Measurements from ENCODE around the gene UBE2G2.

Gene UBE2G2

DNA sequence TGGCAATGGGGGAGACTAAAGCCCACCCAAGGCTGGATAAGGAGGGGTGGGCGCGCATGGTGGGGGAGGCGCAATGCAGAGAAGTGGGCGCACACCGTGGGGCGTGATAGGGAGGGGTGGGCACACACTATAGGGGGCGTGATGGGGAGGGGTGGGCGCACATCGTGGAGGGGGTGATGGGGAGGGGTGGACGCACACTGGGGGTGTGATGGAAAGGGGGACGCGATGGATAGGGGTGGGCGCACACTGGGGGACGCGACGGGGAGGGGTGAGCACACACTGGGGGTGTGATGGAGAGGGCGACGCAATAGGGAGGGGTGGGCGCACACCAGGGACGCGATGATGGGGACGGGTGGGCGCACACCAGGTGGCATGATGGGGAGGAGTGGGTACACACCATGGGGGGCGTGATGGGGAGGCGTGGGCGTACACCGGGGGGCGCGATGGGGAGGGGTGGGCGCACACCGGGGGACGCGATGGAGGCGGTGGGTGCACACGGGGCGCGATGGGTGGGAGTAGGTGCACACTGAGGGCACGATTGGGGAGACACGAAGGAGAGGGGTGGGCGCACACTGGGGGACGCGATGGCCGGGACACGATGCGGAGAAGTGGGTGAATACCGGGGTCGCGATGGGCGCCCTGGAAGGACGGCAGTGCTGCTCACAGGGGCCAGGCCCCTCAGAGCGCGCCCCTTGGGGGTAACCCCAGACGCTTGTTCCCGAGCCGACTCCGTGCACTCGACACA, 15.3 kb upstream of the UBE2G2 start:
- TF ChIP-seq TEAD4 (IDR thresholded peaks at IDR 0.05) = no peak
- no peak for TF ChIP-seq CEBPB (IDR thresholded peaks at IDR 0.05)
- TF ChIP-seq, protein P1, sequence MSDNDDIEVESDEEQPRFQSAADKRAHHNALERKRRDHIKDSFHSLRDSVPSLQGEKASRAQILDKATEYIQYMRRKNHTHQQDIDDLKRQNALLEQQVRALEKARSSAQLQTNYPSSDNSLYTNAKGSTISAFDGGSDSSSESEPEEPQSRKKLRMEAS (IDR thresholded peaks at IDR 0.05) = no peak
- TF ChIP-seq ZBTB7A (IDR thresholded peaks at IDR 0.05; ENCODE audit: low read depth) = 0 out of 2 replicates have a peak, but pooled peaks have one; percentile 61

DNA sequence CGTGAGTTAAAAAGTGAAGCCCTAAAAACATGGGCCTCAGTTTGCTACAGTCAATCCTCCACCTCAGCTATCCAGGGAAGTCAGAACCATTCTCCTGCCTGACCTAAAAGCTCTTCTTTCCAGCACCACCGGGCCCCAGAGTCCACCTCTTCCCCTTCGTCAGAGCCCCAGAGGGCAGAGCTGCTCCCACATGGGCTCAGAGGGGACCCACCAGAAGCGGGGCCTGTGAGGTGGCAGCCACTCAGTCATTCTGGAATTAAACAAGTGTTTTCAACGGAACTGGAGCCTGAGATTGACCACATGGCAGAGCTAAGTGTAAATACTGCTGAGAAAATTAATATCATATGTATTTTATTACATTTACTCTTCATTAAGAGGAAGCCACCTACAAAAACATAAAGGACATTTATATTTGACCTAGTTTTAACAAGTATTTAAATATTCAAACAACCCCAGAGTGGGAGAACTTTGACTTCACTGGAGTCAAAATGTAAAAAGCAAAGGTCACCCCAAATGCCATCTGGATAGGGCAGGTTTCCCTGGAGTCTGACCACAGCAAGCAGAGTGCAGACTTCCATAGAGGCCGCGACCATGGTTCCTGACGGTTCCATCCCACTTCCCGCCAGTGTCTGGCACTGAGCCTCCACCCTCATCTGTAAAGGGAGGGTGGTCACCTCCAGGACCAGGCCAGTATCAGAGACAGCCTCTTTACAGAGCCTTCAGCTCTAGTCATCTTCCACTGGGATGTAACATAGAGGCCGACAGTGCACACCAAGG, 14.4 kb upstream of the UBE2G2 start:
- TF ChIP-seq RAD21 (IDR thresholded peaks at IDR 0.05; ENCODE audit: low read depth) = no peak
- no peak for TF ChIP-seq CEBPB (IDR thresholded peaks at IDR 0.05)
- no peak for TF ChIP-seq TAF1 (IDR thresholded peaks at IDR 0.05; ENCODE audit: low read depth)
- no peak for TF ChIP-seq EP300 (IDR thresholded peaks at IDR 0.05; ENCODE audit: borderline replicate concordance)
- no peak for TF ChIP-seq ZBTB7A (IDR thresholded peaks at IDR 0.05; ENCODE audit: low read depth)
- TF ChIP-seq NFIC (IDR thresholded peaks at IDR 0.05) = no peak
- TF ChIP-seq, protein P2, sequence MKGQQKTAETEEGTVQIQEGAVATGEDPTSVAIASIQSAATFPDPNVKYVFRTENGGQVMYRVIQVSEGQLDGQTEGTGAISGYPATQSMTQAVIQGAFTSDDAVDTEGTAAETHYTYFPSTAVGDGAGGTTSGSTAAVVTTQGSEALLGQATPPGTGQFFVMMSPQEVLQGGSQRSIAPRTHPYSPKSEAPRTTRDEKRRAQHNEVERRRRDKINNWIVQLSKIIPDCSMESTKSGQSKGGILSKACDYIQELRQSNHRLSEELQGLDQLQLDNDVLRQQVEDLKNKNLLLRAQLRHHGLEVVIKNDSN (IDR thresholded peaks at IDR 0.05) = no peak
- no peak for TF ChIP-seq TEAD4 (IDR thresholded peaks at IDR 0.05)
- TF ChIP-seq YY1 (IDR thresholded peaks at IDR 0.05; ENCODE audit: low read depth) = no peak
- TF ChIP-seq TCF12 (IDR thresholded peaks at IDR 0.05; ENCODE audit: low read depth) = no peak
- TF ChIP-seq FOXM1 (IDR thresholded peaks at IDR 0.05; ENCODE audit: borderline replicate concordance, low read depth) = no peak
- no peak for TF ChIP-seq CREB1 (IDR thresholded peaks at IDR 0.05; ENCODE audit: low read depth)
- TF ChIP-seq, protein P1 (IDR thresholded peaks at IDR 0.05) = no peak
- TF ChIP-seq EGR1 (IDR thresholded peaks at IDR 0.05) = no peak

DNA sequence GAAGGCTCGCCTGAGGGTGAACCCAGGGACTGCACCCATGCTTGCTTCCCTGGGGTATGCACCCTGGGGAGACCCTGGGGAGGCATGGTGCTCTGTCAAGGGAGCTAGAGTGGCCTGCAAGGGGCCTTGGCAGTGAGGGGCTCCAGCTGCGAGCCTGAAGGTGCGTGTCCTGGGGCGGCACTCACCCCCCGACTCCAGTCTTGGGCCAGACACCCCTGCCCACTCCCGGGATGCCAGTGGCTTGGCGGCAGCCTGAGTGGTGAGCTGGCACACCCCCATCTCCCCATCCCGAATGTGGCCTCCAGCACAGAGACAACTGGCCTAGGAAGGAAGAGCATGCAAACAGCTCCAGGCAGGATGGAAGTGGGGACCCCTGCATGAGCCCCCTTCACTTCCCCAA, 13.6 kb upstream of the UBE2G2 start:
- TF ChIP-seq EP300 (IDR thresholded peaks at IDR 0.05; ENCODE audit: borderline replicate concordance) = no peak
- no peak for TF ChIP-seq RAD21 (IDR thresholded peaks at IDR 0.05; ENCODE audit: low read depth)
- no peak for TF ChIP-seq NFIC (IDR thresholded peaks at IDR 0.05)
- TF ChIP-seq TEAD4 (IDR thresholded peaks at IDR 0.05) = no peak
- no peak for TF ChIP-seq ZBTB7A (IDR thresholded peaks at IDR 0.05; ENCODE audit: low read depth)
- TF ChIP-seq CREB1 (IDR thresholded peaks at IDR 0.05; ENCODE audit: low read depth) = no peak
- TF ChIP-seq TAF1 (IDR thresholded peaks at IDR 0.05; ENCODE audit: low read depth) = no peak
- TF ChIP-seq YY1 (IDR thresholded peaks at IDR 0.05; ENCODE audit: low read depth) = no peak
- TF ChIP-seq, protein P2 (IDR thresholded peaks at IDR 0.05) = no peak
- no peak for TF ChIP-seq EGR1 (IDR thresholded peaks at IDR 0.05)
- TF ChIP-seq, protein P1 (IDR thresholded peaks at IDR 0.05) = no peak
- no peak for TF ChIP-seq FOXM1 (IDR thresholded peaks at IDR 0.05; ENCODE audit: borderline replicate concordance, low read depth)

DNA sequence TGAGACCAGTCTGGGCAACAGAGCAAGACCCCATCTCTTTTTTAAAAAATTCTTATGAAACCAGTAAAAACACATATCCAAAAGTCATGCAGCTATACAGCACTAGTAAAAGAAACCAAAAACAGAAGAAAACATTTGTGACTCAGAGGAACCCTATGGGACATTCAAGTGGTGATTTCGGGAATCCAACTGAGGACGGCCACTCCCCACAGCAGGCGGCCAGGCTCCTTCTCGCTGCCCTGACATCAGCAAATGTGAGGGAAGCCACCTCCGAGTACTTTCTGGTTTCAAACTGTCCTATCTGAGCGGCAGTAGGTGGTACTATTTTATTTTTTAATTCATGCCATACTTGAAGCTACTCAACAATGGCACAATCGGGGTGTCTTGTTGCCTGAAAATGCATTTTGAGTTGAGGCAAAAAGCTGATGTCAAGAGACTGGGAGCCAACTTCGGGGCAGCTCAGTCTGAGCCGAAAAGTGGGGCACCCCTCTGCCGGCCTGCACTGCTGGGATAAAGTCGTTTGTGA, 12.9 kb upstream of the UBE2G2 start:
- TF ChIP-seq, protein P3, sequence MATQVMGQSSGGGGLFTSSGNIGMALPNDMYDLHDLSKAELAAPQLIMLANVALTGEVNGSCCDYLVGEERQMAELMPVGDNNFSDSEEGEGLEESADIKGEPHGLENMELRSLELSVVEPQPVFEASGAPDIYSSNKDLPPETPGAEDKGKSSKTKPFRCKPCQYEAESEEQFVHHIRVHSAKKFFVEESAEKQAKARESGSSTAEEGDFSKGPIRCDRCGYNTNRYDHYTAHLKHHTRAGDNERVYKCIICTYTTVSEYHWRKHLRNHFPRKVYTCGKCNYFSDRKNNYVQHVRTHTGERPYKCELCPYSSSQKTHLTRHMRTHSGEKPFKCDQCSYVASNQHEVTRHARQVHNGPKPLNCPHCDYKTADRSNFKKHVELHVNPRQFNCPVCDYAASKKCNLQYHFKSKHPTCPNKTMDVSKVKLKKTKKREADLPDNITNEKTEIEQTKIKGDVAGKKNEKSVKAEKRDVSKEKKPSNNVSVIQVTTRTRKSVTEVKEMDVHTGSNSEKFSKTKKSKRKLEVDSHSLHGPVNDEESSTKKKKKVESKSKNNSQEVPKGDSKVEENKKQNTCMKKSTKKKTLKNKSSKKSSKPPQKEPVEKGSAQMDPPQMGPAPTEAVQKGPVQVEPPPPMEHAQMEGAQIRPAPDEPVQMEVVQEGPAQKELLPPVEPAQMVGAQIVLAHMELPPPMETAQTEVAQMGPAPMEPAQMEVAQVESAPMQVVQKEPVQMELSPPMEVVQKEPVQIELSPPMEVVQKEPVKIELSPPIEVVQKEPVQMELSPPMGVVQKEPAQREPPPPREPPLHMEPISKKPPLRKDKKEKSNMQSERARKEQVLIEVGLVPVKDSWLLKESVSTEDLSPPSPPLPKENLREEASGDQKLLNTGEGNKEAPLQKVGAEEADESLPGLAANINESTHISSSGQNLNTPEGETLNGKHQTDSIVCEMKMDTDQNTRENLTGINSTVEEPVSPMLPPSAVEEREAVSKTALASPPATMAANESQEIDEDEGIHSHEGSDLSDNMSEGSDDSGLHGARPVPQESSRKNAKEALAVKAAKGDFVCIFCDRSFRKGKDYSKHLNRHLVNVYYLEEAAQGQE (IDR thresholded peaks at IDR 0.05; ENCODE audit: low read depth) = no peak
- TF ChIP-seq CREB1 (IDR thresholded peaks at IDR 0.05; ENCODE audit: low read depth) = no peak
- TF ChIP-seq ZBTB7A (IDR thresholded peaks at IDR 0.05; ENCODE audit: low read depth) = no peak
- TF ChIP-seq TAF1 (IDR thresholded peaks at IDR 0.05; ENCODE audit: low read depth) = no peak
- no peak for TF ChIP-seq CEBPB (IDR thresholded peaks at IDR 0.05)

DNA sequence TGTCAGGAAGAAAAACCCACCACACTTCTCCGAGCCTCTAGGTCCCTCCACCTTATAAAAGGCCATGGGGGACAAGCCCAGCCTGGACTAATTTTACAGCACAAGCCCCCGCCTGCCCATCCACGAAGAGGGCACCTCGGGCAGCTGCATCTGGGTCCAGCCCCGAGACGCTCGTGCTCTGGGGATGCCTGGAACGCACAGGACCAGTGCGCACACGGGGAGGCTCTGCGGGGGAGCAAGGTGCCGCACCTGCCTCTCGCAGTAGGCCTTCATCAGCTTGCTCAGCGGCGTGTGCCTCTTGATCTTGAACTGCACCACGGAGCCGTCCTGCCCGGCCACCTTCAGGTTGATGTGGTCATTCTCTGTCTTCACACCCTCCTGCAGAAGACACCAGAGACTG, 12.1 kb upstream of the UBE2G2 start:
- TF ChIP-seq RAD21 (IDR thresholded peaks at IDR 0.05; ENCODE audit: low read depth) (no peak), CEBPB (IDR thresholded peaks at IDR 0.05) (no peak)
- TF ChIP-seq, protein P1 (IDR thresholded peaks at IDR 0.05) = no peak
- TF ChIP-seq, protein P2 (IDR thresholded peaks at IDR 0.05) = no peak

DNA sequence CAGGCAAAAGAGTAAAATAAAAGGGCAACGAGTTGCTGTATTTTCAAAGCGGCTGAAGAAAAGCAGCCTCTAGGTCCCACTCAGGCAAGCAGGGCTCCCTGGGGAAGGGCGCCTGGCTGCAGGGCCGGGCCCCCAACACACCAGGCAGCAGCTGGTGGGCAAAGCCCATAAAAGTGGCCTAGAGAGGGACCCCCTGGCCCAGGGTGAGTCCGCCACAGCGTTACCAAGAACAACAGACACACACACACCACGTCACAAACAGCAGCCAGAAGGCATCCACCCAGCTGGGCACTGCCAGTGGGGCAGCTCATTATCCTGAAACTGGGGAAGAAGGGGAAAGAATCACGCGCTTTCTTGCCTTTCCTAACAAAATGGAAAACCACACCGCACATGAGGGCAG, 11.5 kb upstream of the UBE2G2 start:
- TF ChIP-seq, protein P1 (IDR thresholded peaks at IDR 0.05) = no peak
- no peak for TF ChIP-seq TAF1 (IDR thresholded peaks at IDR 0.05; ENCODE audit: low read depth)
- TF ChIP-seq TCF12 (IDR thresholded peaks at IDR 0.05; ENCODE audit: low read depth) = no peak
- TF ChIP-seq, protein P2 (IDR thresholded peaks at IDR 0.05) = no peak
- no peak for TF ChIP-seq CEBPB (IDR thresholded peaks at IDR 0.05)
- TF ChIP-seq YY1 (IDR thresholded peaks at IDR 0.05; ENCODE audit: low read depth) = no peak
- TF ChIP-seq EGR1 (IDR thresholded peaks at IDR 0.05) = no peak
- TF ChIP-seq CREB1 (IDR thresholded peaks at IDR 0.05; ENCODE audit: low read depth) = no peak
- TF ChIP-seq FOXM1 (IDR thresholded peaks at IDR 0.05; ENCODE audit: borderline replicate concordance, low read depth) = no peak
- no peak for TF ChIP-seq NFIC (IDR thresholded peaks at IDR 0.05)
- no peak for TF ChIP-seq TEAD4 (IDR thresholded peaks at IDR 0.05)
- TF ChIP-seq RAD21 (IDR thresholded peaks at IDR 0.05; ENCODE audit: low read depth) = no peak

All from Ishikawa (cell line).